ENCODE results near the gene EIF4EBP2.

DNA sequence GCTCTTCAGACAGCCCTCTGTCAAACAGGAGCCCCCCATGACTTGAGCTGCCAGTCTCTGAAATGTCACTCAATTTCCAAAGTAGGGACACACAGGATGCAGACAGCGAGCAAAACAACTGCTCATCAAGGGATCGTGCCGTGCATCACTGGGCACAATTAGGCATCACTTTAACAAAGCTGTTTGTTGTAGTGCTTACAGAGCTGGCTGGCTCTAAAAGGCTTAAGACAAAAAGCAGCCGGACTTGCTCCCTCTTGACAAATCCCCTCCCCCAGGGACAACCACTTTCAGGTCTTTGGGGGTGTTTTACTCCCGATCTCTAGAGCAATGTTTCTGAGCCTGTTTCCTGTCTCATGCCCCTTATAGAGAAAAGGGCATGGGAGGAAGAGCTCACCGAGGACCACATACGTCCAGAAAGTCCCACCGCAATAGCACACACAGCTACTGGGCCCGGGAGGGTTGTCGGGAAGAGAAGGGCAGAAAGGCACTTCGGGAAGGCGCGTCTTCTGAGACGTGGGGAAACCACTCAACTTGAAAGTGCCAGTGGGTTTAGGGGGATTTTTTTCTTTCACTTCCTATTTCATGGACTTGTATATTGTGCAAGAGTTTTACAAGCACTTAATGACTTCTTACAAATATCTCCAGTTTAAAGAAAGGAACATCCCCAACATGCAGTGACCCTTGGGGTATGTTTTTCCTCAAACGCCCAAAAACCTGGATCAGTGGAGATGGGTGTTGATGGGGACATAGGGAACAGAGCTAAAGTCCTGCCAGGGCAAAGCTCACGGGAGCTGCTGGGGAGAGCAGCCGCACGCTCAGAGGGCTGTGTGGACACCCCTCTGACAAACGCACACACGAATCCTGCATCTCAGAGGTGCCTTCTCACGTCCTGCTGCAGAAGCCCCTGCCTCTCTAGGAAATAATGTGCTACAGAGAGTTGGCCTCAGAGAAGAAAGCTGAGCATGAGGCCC, 48.6 kb upstream of the EIF4EBP2 start:
- TF ChIP-seq, protein P1, sequence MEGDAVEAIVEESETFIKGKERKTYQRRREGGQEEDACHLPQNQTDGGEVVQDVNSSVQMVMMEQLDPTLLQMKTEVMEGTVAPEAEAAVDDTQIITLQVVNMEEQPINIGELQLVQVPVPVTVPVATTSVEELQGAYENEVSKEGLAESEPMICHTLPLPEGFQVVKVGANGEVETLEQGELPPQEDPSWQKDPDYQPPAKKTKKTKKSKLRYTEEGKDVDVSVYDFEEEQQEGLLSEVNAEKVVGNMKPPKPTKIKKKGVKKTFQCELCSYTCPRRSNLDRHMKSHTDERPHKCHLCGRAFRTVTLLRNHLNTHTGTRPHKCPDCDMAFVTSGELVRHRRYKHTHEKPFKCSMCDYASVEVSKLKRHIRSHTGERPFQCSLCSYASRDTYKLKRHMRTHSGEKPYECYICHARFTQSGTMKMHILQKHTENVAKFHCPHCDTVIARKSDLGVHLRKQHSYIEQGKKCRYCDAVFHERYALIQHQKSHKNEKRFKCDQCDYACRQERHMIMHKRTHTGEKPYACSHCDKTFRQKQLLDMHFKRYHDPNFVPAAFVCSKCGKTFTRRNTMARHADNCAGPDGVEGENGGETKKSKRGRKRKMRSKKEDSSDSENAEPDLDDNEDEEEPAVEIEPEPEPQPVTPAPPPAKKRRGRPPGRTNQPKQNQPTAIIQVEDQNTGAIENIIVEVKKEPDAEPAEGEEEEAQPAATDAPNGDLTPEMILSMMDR (IDR thresholded peaks at IDR 0.05): no peak
- no peak for TF ChIP-seq POLR2A (IDR thresholded peaks at IDR 0.05)

Data from thyroid gland (tissue), 4 donors.